Right lobe of liver (tissue), 4 donors: Measurements from ENCODE around the gene ROR2.

ENCODE experiments used
- POLR2A ChIP-seq: fragments of 450-650 bp; IDR thresholded peaks from one replicate; pipeline ENCODE4 v1.6.1; 2017; ENCODE audit warnings: antibody characterized with exemption, mild to moderate bottlenecking
- TF ChIP-seq, protein P1 (sequence below), 4 donors: fragments of 200-600 bp in 3 of 4; fragments of 450-650 bp in 1 of 4; IDR thresholded peaks; one replicate each; pipeline versions ENCODE4 v1.5.1 to v1.8.0; 2016 to 2022; ENCODE audit warnings: antibody characterized with exemption in 4 of 4, mild to moderate bottlenecking in 2 of 4
- donor health status: DM: no; HTN: no; CAD: no.
- donor health status: DM: no; HTN: no; CAD: no.
- donor health status: DM: no; HTN: yes; CAD: no.

DNA sequence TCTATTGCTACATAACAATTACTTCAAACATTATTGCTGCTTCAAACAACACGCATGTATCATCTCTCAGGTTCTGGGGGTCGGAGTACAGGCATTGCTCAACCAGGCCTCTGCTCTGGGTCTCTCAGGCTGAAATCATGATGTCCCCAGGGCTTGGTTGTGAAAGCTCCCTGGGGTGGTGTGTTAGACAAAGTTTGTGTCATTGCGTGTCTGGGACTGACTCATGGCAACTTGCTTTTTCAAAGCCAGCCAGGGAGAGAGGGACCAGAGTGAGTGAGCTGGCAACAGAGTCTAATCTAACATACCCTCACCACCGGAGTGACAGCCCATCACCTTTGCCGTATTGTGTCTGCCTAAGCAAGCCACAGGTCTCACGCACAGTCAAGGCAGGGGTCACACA lies 267.2 kb downstream of the ROR2 start:
- no peak for TF ChIP-seq POLR2A
- TF ChIP-seq, protein P1, sequence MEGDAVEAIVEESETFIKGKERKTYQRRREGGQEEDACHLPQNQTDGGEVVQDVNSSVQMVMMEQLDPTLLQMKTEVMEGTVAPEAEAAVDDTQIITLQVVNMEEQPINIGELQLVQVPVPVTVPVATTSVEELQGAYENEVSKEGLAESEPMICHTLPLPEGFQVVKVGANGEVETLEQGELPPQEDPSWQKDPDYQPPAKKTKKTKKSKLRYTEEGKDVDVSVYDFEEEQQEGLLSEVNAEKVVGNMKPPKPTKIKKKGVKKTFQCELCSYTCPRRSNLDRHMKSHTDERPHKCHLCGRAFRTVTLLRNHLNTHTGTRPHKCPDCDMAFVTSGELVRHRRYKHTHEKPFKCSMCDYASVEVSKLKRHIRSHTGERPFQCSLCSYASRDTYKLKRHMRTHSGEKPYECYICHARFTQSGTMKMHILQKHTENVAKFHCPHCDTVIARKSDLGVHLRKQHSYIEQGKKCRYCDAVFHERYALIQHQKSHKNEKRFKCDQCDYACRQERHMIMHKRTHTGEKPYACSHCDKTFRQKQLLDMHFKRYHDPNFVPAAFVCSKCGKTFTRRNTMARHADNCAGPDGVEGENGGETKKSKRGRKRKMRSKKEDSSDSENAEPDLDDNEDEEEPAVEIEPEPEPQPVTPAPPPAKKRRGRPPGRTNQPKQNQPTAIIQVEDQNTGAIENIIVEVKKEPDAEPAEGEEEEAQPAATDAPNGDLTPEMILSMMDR (IDR thresholded peaks at IDR 0.05): no peak
